LNCaP clone FGC (cell line): ENCODE data around the gene BRI3BP.

ENCODE experiments used
- DNase-seq: peaks from one replicate; pipeline ENCODE4 v3.0.0-alpha.2; 2011; ENCODE audit warnings: low read depth
- H3K4me3 ChIP-seq: 2 replicates; pipeline ENCODE4 v1.5.1; 2011; ENCODE audit warnings: mild to moderate bottlenecking, low read depth, low read length, control low read depth
- TF ChIP-seq, protein P1 (sequence below): IDR thresholded peaks from 2 replicates; pipeline ENCODE4 v1.5.1; 2012; ENCODE audit warnings: mild to moderate bottlenecking; ENCODE audit not compliant: control insufficient read depth, insufficient read depth; ENCODE audit errors: extremely low read depth

BRI3BP gene

DNA sequence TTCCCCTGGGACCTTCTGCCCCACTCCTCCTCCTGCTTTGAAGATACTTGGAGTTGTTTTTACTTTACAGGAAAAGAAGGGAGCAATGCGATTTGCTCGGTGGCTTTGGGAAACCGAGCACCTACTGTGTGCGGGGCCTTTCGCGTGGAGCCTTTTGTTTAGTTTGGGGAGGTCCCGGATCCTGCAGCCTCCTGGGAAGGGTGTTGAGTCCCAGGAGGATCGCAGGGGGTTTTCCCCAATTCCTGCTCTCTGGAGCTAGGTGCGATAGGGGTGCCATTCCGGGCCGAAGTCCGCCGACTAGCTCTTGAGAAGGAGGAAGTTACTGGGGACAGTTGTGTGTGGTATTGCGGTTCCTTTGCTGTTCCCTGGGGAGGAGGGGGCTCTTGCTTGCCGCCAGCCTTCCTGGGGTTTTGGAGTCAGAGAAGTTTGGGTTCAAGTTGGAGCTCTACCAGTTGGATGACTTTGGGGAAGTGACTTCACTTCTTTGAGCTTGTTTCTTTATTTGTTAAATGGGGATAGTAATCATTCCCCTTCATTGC, 1.1 kb downstream of the BRI3BP start:
- peak overlapping the region; percentile 79 for H3K4me3 ChIP-seq
- no peak for DNase-seq
- TF ChIP-seq, protein P1, sequence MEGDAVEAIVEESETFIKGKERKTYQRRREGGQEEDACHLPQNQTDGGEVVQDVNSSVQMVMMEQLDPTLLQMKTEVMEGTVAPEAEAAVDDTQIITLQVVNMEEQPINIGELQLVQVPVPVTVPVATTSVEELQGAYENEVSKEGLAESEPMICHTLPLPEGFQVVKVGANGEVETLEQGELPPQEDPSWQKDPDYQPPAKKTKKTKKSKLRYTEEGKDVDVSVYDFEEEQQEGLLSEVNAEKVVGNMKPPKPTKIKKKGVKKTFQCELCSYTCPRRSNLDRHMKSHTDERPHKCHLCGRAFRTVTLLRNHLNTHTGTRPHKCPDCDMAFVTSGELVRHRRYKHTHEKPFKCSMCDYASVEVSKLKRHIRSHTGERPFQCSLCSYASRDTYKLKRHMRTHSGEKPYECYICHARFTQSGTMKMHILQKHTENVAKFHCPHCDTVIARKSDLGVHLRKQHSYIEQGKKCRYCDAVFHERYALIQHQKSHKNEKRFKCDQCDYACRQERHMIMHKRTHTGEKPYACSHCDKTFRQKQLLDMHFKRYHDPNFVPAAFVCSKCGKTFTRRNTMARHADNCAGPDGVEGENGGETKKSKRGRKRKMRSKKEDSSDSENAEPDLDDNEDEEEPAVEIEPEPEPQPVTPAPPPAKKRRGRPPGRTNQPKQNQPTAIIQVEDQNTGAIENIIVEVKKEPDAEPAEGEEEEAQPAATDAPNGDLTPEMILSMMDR, result no peak

DNA sequence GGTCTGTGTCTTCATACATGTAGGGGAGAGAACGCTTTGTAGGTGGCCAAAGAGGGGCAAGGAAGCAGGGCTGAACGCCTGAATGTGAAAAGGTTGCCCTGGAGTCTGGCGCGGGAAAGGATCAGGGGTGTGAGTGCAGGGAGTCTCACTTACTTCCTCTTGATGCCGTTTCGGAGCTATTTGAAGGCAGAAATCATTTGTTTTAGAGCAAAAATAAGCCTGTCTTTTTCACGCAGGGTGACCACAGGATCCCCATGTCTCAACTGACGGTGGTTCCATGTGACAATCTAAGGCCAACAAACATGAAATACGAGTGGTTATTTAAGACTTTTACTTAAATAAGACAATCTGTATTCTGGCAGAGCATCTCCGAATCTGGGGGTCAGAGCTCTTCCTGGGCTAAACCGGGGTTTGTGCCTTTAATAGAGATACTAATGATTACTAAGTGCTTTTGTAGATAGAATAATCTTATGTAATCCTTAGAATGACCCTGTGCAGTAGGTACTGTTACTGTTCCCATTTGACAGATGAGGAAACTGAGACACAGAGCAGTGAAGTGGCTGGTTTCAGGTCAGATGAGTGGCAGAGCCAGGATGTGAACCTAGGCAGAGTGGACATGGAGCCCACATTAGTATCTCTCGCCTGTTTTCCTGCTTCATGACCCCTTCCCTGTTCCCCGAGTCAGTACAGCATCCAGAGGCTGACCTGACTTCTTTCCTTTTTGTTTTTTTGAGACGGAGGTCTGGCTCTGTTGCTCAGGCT, 1.9 kb downstream of the BRI3BP start:
- DNase-seq, result no peak
- TF ChIP-seq, protein P1, result no peak
- H3K4me3 ChIP-seq, result peak overlapping the region; percentile 79

DNA sequence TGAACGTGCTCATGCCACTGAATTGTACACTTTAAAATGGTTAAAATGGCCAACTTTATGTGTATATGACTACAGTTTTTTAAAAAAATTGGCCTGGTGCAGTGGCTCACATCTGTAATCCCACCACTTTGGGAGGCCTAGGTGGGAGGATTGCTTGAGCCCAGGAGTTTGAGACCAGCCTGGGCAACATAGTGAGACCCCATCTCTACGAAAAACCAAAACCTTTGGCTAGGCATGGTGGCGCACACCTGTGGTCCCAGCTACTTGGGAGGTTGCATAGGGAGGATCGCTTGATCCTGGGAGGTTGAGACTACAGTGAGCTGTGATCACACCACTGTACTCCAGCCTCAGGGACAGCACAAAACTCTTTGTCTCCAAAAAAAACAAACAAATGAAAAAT, 5.3 kb downstream of the BRI3BP start:
- TF ChIP-seq, protein P1, result no peak
- DNase-seq, result no peak
- H3K4me3 ChIP-seq, result no peak overlapping the region

DNA sequence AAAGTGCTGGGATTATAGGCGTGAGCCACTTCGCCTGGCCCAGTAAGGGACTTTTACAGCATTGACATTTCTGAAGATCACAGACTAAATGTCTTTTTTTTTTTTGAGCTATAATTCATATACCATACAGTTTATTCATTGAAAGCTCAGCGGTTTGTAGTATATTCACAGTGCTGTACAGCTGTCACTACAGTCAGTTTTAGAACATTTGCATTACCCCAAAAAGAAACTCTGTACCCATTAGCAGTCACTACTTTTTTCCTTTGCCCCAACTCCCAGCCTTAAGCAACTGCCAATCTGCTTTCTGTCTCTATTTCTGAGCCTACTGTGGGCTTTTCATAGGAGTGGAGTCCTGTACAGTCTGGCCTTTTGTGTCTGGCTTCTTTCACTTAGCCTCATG, 8.2 kb downstream of the BRI3BP start:
- TF ChIP-seq, protein P1, result no peak
- no peak for DNase-seq
- no peak overlapping the region for H3K4me3 ChIP-seq

DNA sequence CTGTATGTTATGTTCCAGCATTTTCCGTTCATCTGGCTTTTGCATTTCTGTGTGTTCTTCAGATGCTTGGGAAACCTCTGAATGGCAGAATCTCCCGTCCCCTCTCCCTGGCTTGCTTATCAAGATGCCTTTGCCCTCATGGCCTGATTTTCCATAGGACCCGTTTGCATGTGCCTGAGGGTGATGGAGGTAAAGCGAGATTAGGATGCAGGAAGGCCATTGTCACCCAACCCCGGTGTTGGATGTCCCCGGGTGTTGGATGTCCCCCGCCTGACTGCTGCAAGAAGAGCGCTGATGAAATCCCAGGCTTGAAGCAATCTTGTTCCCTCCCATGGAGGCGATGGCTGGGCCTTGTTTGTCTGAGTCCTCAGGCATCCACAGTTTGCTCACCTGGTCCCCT, 9.6 kb downstream of the BRI3BP start:
- no peak for DNase-seq
- no peak overlapping the region for H3K4me3 ChIP-seq
- TF ChIP-seq, protein P1, result no peak

DNA sequence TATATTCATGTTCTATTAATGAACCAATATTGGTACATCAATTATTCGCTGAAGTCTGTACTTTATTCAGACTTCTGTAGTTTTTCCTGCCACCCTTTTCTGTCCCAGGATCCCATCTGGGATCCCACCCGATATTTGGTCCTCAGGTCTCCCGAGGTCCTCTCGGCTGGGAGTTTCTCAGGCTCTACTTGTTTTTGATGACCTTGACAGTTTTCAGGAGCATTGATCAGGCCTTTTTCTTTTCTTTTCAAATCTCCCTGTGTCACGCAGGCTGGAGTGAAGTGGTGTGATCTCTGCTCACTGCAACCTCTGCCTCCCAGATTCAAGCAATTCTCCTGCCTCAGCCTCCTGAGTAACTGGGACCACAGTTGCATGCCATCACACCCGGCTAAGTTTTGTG, 11.2 kb downstream of the BRI3BP start:
- DNase-seq, result no peak

More for the DNA sequence above, 11.2 kb downstream of the BRI3BP start:
- H3K4me3 ChIP-seq, result no peak overlapping the region
- TF ChIP-seq, protein P1, result no peak
